Endothelial cell of hepatic sinusoid (primary cell): Measurements from ENCODE around the gene FBXL16.

ENCODE experiments used
- in situ Hi-C: cut with HindIII; loops from 2 replicates; pipeline ENCODE4 v1.10.0; 2017; ENCODE audit warnings: low sequenced_read_pairs

Gene FBXL16

GRCh38 chr16:679814-680624 is 25.6 kb downstream of the FBXL16 start, which contains the start of gene STUB1:
TSS of gene STUB1 (plus strand) at chr16:680410. CDS start at chr16:680526, 116 bp downstream.
- in situ Hi-C loops = no loop called here

GRCh38 chr16:678858-679813 is 26.5 kb downstream of the FBXL16 start:
- in situ Hi-C loops = no loop called here

GRCh38 chr16:678209-678857 is 27.3 kb downstream of the FBXL16 start:
- in situ Hi-C loops = no loop called here

GRCh38 chr16:677316-678190 is 28.0 kb downstream of the FBXL16 start:
- in situ Hi-C loops = no loop called here

- in situ Hi-C loops = no loop called here
Observed at GRCh38 chr16:676913-677312, 28.7 kb downstream of the FBXL16 start.

DNA sequence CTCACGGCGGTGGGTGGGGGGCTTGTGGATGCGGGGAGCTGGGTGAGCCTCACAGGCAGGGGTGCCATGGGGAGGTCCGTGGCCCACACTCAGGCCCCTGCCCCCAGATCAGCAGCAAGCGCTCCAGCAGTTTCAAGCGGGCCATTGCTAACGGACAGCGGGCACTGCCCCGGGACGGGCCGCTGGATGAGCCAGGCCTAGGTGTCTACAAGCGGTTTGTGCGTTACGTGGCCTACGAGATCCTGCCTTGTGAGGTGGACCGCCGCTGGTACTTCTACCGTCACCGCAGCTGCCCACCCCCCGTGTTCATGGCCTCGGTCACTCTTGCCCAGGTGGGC is 29.1 kb downstream of the FBXL16 start:
- in situ Hi-C loops = no loop called here

GRCh38 chr16:675884-676564 is 29.6 kb downstream of the FBXL16 start:
- in situ Hi-C loops = no loop called here

GRCh38 chr16:674968-675883 is 30.4 kb downstream of the FBXL16 start, which contains the start of gene RHBDL1:
TSS of gene RHBDL1 (plus strand) at chr16:675671. CDS start at chr16:675791, 120 bp downstream.
- in situ Hi-C loops = no loop called here

- in situ Hi-C loops = no loop called here
Observed at GRCh38 chr16:674214-674881, 31.3 kb downstream of the FBXL16 start.

DNA sequence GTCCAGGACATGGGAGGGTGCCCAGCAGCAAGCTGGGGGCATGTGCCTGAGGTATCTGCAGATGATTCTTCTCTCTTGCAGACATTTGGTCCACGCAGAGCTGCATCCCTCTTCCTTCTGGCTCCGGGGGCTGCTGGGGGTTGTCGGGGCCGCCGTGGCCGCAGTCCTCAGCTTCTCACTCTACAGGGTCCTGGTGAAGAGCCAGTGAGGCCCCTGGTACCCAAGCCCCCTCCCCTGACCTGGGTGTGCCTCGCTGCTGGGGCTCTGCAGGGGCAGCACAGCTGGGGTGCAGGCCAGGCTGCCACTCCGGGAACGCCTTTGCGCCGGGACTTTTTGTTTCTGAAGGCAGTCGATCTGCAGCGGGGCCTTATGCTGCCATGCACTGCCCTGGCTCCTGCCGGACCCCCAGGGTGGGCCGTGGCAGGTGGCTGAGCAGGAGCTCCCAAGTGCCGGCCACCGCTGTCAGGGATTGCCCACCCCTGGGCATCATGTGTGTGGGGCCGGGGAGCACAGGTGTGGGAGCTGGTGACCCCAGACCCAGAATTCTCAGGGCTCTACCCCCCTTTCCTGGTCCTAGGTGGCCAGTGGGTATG is 32.1 kb downstream of the FBXL16 start:
- in situ Hi-C loops = no loop called here

DNA sequence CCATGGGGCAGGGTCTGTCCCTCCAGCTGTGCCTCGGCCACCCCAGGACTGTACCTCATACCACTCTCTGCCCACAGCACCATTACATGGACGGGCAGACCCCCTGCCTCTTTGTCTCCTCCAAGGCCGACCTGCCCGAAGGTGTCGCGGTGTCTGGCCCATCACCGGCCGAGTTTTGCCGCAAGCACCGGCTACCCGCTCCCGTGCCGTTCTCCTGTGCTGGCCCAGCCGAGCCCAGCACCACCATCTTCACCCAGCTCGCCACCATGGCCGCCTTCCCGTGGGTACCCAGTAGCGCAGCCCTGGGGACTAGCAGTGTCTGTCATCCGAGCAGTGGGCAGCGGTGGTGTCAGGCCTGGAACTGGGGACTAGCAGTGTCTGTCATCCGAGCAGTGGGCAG is 32.8 kb downstream of the FBXL16 start:
- in situ Hi-C loops = no loop called here

DNA sequence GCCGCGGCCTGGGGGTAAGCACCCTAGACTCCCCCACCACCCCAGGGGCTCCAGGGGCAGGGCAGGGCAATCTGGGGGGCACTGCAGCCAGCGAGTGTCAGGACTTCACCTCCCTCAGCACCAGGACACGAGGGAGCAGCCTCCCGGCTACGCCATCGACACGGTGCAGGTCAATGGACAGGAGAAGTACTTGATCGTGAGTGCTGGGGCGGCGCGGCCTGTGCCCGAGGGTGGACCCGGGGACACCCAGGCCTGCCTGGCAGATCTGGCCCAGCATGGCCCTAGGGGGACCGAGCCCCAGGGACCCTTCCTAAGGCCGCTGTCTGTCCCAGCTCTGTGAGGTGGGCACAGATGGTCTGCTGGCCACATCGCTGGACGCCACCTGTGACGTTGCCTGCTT is 33.2 kb downstream of the FBXL16 start:
- in situ Hi-C loops = no loop called here

DNA sequence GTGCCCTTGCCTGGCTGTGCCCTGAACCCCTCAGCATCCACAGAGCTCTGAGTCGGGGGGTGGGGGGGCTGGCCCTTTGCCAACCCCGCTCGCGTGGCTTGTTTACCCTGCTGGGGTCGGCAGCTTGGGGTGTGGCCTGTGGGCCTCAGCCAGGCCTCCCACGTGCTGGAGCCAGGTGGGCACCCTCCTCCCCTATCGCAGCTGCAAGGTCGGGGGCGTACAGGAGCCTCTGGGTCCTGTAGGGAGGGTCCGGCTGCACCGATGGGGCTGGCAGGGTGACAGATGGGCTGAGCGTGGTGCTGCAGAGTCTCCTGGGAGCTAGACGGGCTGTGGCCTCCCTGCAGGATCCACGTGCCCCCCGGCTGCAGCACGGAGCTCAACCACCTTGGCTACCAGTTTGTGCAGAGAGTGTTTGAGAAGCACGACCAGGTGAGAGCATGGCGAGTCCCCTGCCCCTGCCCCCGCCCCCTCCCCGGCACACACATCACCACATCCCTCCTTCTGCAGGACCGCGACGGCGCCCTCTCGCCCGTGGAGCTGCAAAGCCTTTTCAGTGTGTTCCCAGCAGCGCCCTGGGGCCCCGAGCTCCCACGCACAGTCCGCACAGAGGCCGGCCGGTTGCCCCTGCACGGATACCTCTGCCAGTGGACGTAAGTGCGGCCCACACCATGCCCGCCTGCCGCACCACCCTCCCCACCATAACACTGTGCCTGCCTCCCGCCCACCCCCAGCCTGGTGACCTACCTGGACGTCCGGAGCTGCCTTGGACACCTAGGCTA is 34.1 kb downstream of the FBXL16 start:
- in situ Hi-C loops = no loop called here

- in situ Hi-C loops = no loop called here
Observed at GRCh38 chr16:670485-671352, 34.9 kb downstream of the FBXL16 start.

- in situ Hi-C loops = no loop called here
Observed at GRCh38 chr16:669666-670065, 35.9 kb downstream of the FBXL16 start.
